Measurements from ENCODE around the gene GNG8. TPM values are rescaled to one million over a fixed set of nuclear protein-coding genes. Genes with fewer than 3 reads are reported as not detected.
A peak's percentile ranks its signal among the peaks of the same experiment; 100 is the strongest.

Gene GNG8
- total RNA-seq, 4 donors from 2014 or later: not detected

- no CpG with 5 or more reads among the region's 40 CpGs for WGBS
- H3K4me1 ChIP-seq: peaks cover 26% of the 10 kb centered on the region
- no peak for DNase-seq (ENCODE audit: low spot score in 2 of 2)
- H3K4me3 ChIP-seq: peak overlapping the region; percentile 65
- H3K9me3 ChIP-seq: no peaks in the 10 kb centered on the region
- H3K27me3 ChIP-seq: peaks cover 28% of the 10 kb centered on the region
- no peak for TF ChIP-seq POLR2AphosphoS5 (IDR thresholded peaks at IDR 0.05)
- TF ChIP-seq POLR2A (IDR thresholded peaks at IDR 0.05): no peak
- TF ChIP-seq EP300 (IDR thresholded peaks at IDR 0.05): no peak
- no peak for TF ChIP-seq CTCF (IDR thresholded peaks at IDR 0.05)
- no peak overlapping the region for H3K27ac ChIP-seq
- H3K36me3 ChIP-seq: no peaks in the 10 kb centered on the region
These were observed 24.6 kb upstream of the GNG8 start for GRCh38 chr19:46660551-46661019.

GRCh38 chr19:46660008-46660517 is 24.1 kb upstream of the GNG8 start:
- TF ChIP-seq POLR2AphosphoS5 (IDR thresholded peaks at IDR 0.05): no peak
- TF ChIP-seq POLR2A (IDR thresholded peaks at IDR 0.05): no peak
- TF ChIP-seq EP300 (IDR thresholded peaks at IDR 0.05): no peak
- TF ChIP-seq CTCF (IDR thresholded peaks at IDR 0.05): no peak
- peak in 1 of 2 donors; percentile 68 for DNase-seq (ENCODE audit: low spot score in 2 of 2)
- Histone ChIP-seq H3K4me3 (peak overlapping the region; percentile 65), H3K27me3 (peaks cover 28% of the 10 kb centered on the region), H3K9me3 (no peaks in the 10 kb centered on the region), H3K27ac (no peak overlapping the region), H3K36me3 (no peaks in the 10 kb centered on the region), H3K4me1 (peaks cover 26% of the 10 kb centered on the region)
- 6% methylated on average over 6 of the region's 14 CpGs for WGBS

- H3K4me1 ChIP-seq: peaks cover 26% of the 10 kb centered on the region
- H3K9me3 ChIP-seq: no peaks in the 10 kb centered on the region
- peak in 1 of 2 donors; percentile 70 for DNase-seq (ENCODE audit: low spot score in 2 of 2)
- peaks cover 28% of the 10 kb centered on the region for H3K27me3 ChIP-seq
- peak overlapping the region; percentile 65 for H3K4me3 ChIP-seq
- H3K27ac ChIP-seq: no peak overlapping the region
- TF ChIP-seq CTCF (IDR thresholded peaks at IDR 0.05) (no peak), EP300 (IDR thresholded peaks at IDR 0.05) (no peak), POLR2AphosphoS5 (IDR thresholded peaks at IDR 0.05) (no peak), POLR2A (IDR thresholded peaks at IDR 0.05) (no peak)
- 5% methylated on average over 28 of the region's 28 CpGs for WGBS
- H3K36me3 ChIP-seq: no peaks in the 10 kb centered on the region
These were observed 23.4 kb upstream of the GNG8 start for GRCh38 chr19:46659151-46660007.

GRCh38 chr19:46656541-46656940 is 20.5 kb upstream of the GNG8 start:
- Histone ChIP-seq H3K4me3 (no peak overlapping the region), H3K36me3 (no peaks in the 10 kb centered on the region), H3K27me3 (peaks cover 28% of the 10 kb centered on the region), H3K4me1 (peaks cover 22% of the 10 kb centered on the region), H3K27ac (no peak overlapping the region), H3K9me3 (no peaks in the 10 kb centered on the region)
- no peak for DNase-seq (ENCODE audit: low spot score in 2 of 2)
- no peak for TF ChIP-seq POLR2A (IDR thresholded peaks at IDR 0.05)
- TF ChIP-seq EP300 (IDR thresholded peaks at IDR 0.05): no peak
- no peak for TF ChIP-seq CTCF (IDR thresholded peaks at IDR 0.05)
- TF ChIP-seq POLR2AphosphoS5 (IDR thresholded peaks at IDR 0.05): no peak
- 89% methylated on average over 5 of the region's 5 CpGs for WGBS

- H3K9me3 ChIP-seq: no peaks in the 10 kb centered on the region
- no peak for DNase-seq (ENCODE audit: low spot score in 2 of 2)
- H3K4me1 ChIP-seq: peaks cover 7% of the 10 kb centered on the region
- 76% methylated on average over 16 of the region's 16 CpGs for WGBS
- no peak overlapping the region for H3K27ac ChIP-seq
- H3K36me3 ChIP-seq: no peaks in the 10 kb centered on the region
- H3K4me3 ChIP-seq: no peak overlapping the region
- H3K27me3 ChIP-seq: peaks cover 32% of the 10 kb centered on the region
- TF ChIP-seq POLR2A (IDR thresholded peaks at IDR 0.05) (no peak), POLR2AphosphoS5 (IDR thresholded peaks at IDR 0.05) (no peak), EP300 (IDR thresholded peaks at IDR 0.05) (no peak), CTCF (IDR thresholded peaks at IDR 0.05) (no peak)
These were observed 18.7 kb upstream of the GNG8 start for GRCh38 chr19:46654621-46655152.
